Uterus (tissue), 2 donors: ENCODE results near the gene LRIG1.

Experiments used
- POLR2A ChIP-seq, 2 donors: fragments of 450-650 bp; IDR thresholded peaks; one replicate each; pipeline ENCODE4 v1.6.1; 2016; ENCODE audit warnings: antibody characterized with exemption in 2 of 2, mild to moderate bottlenecking in 1 of 2, moderate library complexity in 1 of 2
- TF ChIP-seq, protein P1 (sequence below), 4 experiments: fragments of 200-600 bp in 2 of 4; fragments of 450-650 bp in 2 of 4; sonication (generic) in 2 of 4; IDR thresholded peaks; one replicate each; pipeline ENCODE4 v1.5.1; 2016 to 2019; ENCODE audit warnings: antibody characterized with exemption in 4 of 4, mild to moderate bottlenecking in 2 of 4, moderate library complexity in 1 of 4

DNA sequence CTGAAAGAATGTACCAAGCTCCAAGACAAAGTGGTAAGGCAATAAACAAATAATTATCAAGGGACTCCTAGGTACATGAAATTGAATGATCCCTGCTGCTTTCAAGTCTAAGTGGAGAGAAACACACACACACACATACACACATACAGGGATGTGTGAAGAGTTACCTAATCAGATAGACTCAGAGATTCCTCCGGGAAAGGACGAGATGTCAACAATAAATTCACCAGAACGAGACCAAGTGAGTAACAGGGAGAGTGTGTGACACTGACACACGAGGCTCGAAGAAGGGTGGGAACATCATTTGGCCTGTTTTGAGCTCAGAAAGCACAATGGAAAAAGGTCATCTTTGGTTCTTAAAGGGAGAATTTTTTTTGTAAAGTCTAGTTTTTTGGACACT is 13.4 kb downstream of the LRIG1 start:
- TF ChIP-seq, protein P1, sequence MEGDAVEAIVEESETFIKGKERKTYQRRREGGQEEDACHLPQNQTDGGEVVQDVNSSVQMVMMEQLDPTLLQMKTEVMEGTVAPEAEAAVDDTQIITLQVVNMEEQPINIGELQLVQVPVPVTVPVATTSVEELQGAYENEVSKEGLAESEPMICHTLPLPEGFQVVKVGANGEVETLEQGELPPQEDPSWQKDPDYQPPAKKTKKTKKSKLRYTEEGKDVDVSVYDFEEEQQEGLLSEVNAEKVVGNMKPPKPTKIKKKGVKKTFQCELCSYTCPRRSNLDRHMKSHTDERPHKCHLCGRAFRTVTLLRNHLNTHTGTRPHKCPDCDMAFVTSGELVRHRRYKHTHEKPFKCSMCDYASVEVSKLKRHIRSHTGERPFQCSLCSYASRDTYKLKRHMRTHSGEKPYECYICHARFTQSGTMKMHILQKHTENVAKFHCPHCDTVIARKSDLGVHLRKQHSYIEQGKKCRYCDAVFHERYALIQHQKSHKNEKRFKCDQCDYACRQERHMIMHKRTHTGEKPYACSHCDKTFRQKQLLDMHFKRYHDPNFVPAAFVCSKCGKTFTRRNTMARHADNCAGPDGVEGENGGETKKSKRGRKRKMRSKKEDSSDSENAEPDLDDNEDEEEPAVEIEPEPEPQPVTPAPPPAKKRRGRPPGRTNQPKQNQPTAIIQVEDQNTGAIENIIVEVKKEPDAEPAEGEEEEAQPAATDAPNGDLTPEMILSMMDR (IDR thresholded peaks at IDR 0.05): no peak
- no peak for TF ChIP-seq POLR2A (IDR thresholded peaks at IDR 0.05)
